HG02588 (cell line): ENCODE data around the gene UBR1.
"Not testable (repeated sequence)": the region's sequence is repeated elsewhere in the genome, so short reads cannot be mapped to it uniquely, and the experiment has no call there.

Experiments
- ATAC-seq: cut with Tn5 transposase; IDR thresholded peaks from one replicate; pipeline ENCODE4 v1.9.1; 2021; ENCODE audit warnings: mild to moderate bottlenecking, moderate library complexity; ENCODE audit not compliant: unreplicated experiment

The UBR1 gene

DNA sequence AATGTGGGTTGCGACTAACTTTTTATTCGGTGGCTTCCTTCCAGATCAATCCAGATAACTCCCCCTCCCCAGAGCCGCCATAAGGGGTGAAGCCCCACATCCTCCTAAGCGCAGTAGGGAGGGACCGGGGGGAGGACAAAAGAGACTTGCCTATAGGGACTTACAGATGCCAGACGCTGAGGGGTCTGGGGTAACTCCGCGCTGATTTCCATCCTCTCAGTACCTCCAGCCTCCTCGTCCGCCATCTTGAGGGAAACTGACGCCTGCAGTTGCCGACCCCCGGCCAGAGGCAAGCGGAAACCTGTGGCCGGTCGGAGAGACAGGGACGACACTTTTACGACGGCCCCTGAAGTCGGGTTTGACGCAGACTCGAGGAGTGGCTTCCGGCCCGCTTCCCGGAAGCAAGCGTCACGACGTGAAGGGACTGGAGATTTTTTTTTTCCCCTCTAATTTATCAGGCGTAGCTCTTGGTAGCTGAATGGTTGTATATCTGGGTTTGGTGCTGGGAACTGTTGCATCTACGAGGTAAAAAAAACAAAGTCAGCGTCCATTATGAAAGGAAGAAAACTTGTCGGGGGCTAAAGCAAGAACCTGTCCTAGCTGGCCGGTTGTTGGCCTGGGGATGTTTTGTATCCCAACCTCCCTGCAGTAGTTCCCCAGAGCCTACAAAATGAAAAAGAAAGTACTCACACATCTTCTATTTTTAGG, at the start of gene UBR1:
Gene UBR1, minus strand, starts transcription at position 261 of the 708 bp plus-strand sequence. Its CDS starts 16 bp downstream, at position 245.
- no peak for ATAC-seq

DNA sequence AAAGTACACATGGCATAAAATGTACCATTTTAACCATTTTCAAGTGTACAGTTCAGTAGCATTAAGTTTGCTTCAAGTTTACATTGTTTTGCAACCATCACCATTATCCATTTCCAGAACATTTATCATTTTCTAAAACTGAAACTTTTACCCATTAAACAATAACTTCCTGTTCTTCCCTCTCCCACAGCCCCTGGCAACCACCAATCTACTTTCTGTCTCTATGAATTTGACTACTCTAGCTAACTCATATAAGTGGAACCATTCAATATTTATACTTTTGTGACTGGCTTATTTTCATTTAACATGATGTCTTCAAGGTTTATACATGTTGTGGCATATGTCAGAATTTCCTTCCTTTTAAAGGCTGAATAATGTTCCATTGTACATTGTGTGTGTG, 47.4 kb upstream of the UBR1 start:
- ATAC-seq, result no peak

DNA sequence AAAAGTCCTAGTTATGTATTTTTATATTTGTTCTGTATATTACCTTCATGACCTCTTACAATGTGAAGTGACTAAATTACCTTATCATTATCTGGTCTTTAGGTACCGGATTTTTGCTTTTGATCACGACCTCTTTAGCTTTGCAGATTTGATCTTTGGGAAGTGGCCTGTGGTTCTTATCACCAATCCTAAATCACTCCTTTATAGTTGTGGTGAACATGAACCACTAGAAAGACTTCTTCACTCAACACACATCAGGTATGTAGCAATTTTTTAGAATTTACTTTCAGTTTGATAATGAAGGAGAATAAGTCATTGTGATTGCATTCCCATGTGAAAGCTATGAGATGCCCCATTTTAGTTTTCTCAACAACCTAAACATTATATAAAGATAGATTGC, 45.9 kb upstream of the UBR1 start:
- no peak for ATAC-seq

DNA sequence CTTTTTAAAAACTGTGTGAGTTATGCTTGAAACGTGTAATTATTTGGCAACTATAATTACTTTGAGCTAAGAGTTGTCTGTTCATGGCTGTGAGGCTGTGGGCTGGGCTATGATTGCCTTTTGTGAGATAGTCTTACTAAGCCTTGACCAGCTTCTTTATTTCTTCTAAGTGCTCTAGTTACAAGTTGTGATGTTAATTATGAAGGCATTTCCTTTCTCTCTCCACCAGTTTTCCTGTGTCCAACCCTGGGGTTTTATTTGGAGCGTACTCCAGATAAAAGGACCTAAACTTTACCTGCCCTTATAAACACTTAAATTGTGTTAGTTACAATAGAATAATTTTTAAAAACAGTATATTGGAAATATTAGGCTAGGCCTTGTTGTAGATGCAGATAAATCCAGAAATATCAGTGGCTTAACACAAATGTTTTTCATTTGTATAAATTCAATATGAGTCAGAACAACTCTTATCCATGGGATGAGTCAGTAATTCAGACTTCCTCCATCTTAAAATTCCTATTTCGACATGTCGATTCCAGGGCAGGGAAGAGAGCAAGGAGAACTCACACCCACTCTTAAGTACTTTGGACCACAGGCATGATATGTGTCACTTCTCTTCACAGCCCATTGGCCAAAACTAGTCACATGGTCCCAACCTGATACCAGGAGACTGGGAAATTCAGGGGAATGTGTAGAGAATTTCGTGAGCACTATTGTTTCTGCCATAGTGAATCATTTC, 44.5 kb upstream of the UBR1 start:
- ATAC-seq, result no peak

DNA sequence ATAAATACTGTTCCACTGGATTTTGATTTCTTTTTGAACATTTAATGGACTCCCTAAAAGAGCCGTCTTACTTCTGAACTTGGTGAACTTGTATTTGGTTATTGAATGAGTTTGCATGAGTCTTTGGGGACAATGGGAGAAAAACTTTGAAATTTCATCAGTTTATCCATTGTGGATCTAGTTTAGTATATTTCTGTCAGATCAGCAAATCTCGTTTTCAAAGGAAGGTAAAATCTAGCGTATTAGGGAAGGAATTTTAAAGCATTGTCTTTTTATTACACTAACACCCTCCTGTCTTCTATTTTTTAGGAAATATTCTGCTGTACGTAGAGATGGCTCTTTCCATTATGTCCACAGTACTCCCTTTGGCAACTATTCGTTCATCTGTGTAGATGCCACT, 40.3 kb upstream of the UBR1 start:
- ATAC-seq, result no peak

DNA sequence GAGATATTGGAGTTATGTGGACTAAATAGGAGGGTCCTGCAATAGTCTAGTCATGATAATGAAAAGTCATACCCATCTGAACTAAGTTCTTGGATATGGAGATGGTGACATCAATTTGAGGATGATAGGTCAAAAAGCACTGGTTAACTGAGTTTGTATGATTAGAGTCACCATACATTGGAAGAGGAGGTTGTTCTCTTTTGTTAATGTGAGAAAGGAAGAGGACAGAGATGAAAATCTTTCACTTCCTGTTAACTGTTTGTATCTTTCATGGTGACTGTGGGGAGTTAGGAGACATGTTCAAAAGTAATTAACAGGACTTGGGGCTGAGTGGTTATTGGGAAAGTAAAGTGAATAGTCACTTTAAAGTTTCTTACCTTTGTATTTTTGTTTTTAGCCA, 38.7 kb upstream of the UBR1 start:
- no peak for ATAC-seq

DNA sequence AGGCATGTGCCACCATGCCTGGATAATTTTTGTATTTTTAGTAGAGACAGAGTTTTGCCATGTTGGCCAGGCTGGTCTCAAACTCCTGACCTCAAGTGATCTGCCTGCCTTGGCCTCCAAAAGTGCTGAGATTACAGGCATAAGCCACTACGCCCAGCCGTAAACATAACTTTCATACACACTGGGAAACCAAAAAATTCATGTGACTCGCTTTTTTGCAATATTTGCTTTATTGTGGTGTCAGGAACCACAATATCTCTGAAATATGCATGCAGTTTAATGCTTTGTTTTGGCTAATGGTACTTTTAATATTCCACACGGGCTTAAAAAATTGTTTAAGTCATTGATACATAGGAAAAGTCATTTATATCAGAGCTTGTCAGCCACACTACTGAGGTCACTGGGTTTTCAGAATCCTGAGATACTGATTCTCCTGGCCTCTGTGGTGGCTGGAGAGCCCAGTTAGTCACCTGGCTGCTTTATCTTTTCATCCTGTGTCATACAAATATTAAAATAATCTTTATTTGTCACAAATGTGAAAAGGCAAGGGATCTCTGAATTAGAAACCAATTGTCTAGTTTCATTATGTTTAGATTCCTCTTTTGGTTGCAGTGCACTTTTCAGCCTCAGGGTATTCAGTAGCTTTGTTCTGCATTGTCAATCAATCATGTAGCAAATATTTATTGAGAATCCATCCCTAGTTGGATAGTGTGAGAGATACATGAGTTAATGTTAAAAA, 37.5 kb upstream of the UBR1 start:
- ATAC-seq, result no peak

DNA sequence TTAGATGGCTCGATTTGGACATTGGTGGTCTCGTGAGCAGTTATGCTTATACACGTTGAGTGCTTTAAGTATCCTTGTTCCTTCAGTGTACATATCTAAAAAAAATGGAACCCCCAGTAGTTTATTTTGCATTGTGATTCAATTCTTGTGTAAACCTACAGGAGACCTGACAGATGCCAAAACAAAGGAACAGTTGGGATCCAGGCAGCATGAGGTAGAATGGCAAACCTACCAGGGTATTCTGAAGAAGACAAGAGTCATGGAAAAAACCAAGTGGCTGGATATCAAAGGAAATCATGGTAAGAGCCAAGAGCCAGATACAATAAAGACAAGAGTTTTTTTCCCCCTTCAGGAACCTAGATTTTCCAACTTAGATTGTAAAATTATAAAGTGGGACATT, 29.5 kb upstream of the UBR1 start:
- no peak for ATAC-seq

DNA sequence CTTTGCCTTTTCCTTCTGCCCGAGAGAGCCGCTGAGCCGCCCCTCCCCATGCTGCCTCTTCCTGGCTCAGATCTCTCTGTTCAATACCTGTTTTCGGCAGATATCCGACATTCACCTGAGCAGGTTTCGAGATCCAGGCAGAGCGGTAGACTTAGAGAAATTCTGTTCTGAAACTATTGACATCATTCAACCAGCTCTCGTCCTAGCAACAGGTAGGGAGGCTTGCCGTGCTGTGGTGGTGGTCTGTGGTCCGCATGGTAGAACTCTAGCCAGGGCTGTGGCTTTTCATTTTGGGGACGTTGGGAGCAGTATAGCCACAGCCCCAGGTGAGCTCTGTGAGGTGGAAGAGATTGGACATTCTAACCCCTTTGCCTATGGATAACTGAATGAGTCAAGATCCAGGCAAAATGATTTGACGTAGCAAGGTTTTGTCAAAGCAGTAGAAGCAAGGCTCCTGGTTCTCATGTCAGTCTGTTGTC, 28.4 kb upstream of the UBR1 start:
- ATAC-seq, result peak; percentile 1

DNA sequence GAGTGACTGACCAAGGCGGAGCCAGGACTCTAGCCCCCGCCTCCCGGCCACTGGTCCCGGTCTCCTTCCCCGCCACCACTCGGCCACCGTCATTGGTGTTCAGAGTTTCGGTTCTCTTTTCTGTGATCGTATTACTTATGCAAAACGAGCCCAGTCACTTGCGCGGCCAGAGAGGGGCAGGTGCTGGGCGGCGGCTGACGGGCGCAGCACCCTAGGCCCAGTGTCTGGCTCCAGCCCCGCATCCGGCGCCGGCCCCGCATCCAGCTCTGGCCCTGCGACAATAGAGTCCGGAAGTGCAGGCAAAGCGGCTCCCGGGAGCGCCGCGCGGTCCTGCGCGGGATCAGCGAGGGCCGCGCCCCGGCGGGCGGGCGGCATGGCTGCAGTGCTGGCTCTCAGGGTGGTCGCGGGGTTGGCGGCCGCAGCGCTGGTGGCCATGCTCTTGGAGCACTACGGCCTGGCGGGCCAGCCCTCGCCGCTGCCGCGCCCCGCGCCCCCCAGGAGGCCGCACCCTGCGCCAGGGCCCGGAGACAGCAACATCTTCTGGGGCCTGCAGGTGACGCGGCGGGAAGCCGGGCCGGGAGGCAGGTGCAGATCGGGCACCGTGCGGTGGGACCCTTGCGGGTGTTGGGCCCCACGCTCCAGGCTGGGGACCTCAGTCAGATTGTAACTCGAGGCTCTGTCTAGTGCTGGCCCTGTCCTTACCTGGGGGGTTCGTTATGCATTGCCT, 27.8 kb upstream of the UBR1 start, which contains the start of gene TMEM62:
Gene TMEM62, plus strand, starts transcription at position 157 of the 727 bp plus-strand sequence. Its CDS starts 217 bp downstream, at position 374.
- peak; percentile 92 for ATAC-seq

DNA sequence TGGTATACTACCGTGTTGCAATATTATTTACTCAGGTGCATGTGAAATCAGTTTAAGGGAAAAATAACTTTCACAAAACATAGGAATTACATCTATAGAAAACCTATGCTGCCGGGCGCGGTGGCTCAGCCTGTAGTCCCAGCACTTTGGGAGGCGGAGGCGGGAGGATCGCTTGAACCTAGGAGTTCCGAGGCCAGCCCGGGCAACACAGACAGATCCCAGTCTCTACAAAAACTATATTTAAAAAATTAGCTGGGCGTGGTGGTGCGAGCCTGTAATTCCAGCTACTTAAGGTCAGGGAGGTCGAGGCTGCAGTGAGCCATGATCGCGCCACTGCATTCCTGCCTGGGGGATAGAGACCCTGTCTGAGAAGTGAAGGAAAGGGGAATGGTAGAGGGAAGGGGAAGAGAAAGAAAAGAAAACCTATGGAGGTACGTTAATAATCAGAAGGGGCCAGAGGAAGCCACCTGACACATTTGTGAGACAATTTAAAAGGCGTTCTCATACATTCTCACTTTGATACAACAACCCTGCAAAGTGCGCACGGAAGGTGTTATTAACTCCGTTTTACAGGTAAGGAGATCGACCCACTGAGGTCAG, 27.1 kb upstream of the UBR1 start:
- no peak for ATAC-seq

DNA sequence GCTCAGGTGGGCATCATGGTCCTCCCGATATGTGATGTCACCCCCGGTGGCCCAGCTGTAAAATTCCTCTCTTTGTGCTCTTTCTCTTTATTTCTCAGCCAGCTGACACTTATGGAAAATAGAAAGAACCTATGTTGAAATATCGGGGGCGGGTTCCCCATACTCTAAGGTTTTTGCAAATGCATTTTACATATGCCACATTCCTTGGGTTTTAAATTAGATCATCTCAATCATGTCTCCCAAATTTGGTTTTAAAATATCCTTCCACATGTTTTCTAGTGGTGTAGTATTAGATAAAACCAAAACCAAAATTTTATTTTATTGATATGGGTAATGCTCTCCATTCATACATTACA, 23.1 kb upstream of the UBR1 start:
- ATAC-seq, result no peak

DNA sequence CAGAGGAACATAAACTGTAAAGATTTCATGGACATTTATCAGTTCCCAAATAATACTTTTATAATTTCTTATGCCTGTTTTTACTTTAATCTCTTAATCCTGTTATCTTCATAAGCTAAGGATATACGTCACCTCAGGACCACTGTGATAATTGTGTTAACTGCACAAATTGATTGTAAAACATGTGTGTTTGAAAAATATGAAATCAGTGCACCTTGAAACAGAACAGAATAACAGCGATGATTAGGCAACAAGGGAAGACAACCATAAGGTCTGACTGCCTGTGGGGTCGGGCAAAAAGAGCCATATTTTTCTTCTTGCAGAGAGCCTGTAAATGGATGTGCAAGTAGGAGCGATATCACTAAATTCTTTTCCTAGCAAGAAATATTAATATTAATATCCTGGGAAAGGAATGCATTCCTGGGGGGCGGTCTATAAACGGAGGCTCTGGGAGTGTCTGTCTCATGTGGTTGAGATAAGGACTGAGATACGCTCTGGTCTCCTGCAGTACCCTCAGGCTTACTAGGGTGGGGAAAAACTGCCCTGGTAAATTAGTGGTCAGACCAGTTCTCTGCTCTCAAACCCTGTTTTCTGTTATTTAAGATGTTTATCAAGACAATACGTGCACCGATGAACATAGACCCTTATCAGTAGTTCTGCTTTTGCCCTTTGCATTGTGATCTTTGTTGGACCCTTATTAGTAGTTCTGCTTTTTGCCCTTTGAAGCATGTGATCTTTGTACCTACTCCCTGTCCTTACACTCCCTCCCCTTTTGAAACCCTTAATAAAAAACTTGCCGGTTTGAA, 22.5 kb upstream of the UBR1 start:
- not testable (repeated sequence) for ATAC-seq

DNA sequence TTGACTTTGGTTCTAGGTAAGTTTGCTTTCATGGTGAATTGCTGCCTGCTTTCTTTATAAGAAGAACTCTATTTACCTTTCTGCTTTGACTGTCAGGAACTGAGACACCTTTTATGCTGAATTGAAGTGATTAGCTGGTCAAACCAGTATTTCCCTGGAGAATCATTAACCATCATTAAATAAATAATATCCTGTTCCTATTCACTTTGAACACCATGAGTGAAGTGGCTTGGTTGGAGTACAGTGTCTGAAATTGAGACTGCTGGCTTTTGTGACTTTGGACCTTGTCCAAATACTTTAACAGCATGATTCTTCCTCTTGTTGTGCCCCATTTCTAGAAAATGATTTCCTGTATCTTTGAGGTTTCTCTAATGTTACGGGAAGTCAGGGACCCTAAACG, 21.9 kb upstream of the UBR1 start:
- no peak for ATAC-seq

DNA sequence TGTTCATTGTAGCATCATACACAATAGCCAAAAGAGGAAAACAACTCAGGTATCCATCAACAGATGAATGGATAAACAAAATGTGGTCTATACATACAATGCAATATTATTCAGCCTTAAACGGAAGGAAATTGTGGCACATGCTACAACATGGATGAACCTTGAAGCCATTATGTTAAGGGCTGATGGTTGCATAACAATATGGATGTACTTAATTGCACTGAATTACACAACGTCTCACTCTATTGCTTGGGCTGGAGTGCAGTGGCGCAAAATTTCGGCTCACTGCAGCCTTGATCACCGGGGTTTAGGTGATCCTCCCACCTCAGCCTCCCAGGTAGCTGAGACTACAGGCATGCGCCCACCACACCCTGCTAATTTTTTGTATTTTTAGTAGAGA, 20.5 kb upstream of the UBR1 start:
- no peak for ATAC-seq

DNA sequence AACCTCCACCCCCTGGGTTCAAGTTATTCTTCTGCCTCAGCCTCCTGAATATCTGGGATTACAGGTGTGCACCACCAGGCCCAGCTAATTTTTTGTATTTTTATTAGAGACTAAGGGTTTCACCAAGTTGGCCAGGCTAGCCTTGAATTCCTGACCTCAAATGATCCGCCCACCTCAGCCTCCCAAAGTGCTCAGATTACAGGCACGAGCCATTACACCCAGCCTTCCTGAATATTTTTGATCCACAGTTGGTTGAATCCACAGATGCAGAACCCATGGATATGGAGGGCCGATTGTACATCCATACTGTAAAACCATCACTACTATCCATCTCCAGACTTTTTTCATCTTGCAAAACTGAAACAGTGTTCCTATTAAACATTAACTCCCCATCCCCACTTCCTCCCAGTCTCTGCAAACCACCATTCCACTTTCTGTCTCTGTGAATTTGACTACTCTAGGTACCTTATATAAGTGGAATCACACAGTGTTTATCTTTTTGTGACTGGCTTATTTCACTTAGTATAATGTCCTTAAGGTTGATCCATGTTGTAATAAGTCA, 19.3 kb upstream of the UBR1 start:
- no peak for ATAC-seq

DNA sequence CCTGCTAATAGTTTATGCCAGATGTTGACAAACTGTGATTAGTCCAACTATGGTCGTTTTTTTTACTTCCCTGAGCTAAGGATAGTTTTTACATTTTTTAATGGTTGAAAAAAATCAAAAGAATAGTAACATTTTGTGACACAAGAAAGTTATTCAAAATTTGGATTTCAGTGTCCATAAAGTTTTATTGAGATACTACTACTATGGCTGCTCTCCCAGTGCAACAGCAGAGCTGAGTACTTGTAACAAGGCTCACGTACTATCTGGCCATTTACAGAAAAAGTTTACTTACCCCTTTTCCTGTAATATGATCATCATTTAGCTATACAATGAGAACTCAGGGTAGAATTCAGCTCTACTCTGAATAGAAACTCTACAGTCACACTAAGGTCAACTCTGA, 16.0 kb upstream of the UBR1 start:
- no peak for ATAC-seq

DNA sequence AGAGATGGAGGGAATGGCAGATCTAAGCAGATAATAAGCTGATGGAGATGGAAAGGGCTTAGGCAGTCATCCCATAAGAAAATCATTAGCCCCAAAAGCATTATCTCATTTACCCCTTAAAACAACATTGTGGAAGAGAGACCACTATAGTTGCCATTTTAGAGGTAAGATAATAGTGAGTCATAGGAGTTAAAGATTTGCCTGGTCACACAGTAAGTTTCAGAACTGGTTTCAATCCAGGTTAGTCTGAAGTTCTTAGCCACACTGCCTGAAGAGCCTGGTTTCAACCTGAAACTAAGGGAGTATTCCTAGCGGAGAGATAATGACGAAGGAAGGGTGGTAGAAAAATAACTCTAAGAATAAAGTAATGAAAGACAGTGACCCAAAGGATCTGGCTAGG, 13.0 kb upstream of the UBR1 start:
- peak; percentile 62 for ATAC-seq

DNA sequence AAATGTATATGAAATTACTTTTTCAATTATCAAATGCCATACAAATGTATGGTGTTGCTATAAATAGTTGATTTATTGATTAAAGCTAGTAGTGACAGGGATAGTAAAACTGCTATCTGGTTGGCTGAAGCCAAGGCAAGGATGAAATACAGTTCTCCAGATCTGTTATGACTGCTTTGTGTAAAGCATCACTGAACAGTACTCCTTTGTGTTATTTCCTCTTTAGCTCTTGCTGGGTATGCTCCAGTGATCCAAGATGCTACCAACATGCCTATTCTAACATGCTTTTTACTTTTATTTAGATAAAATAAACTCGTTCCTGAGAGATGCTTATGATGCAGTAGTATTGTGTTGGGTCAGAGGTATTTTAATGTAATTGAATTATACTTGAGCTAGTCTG, 12.4 kb upstream of the UBR1 start:
- no peak for ATAC-seq

DNA sequence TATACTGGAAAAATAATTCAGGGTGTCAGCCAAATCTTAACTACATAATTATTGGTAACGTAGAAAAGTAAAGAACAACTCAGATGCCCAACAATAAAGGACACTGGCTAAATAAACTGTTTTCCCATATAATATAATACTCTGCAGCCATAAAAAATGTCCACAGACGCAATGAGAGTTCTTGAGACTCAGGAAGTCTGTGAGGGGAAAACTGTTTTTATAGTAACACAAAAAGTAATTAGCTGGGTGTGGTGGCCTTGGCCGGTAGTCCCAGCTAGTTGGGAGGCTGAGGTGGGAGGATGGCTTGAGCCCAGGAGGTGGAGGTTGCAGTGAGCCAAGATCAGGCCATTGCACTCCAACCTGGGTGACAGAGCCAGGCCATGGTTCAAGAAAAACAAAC, 5.5 kb upstream of the UBR1 start:
- ATAC-seq, result no peak
